Pancreas (tissue), 10 donors: ENCODE measurements around the gene TTC33. TPM values are rescaled to one million over a fixed set of nuclear protein-coding genes. Genes with fewer than 3 reads are reported as not detected.

Source experiments
- ATAC-seq, 4 donors: fragments of 200-7000 bp; cut with Tn5 transposase; one replicate each; pipeline versions ENCODE4 v1.8.0 to v1.9.1; 2020; ENCODE audit warnings: mild to moderate bottlenecking in 4 of 4, moderate library complexity in 4 of 4
- DNase-seq, 6 donors: peaks; one replicate each; pipeline ENCODE4 v3.0.0-alpha.2; 2020
- FAIRE-seq: peaks from 2 replicates; lab custom pipeline; 2012; peaks lifted over from hg19 to GRCh38; lab: Jason Lieb, UNC
- H3K27ac ChIP-seq, 4 donors: fragments of 200-600 bp; sonication (generic); 1 replicate in 3 of 4; 2 replicates in 1 of 4; pipeline versions ENCODE4 v1.5.0 to v1.8.0; 2020
- H3K27me3 ChIP-seq, 4 donors: fragments of 200-600 bp; one replicate each; pipeline ENCODE4 v1.8.0; 2021
- H3K36me3 ChIP-seq, 3 donors: fragments of 200-600 bp; sonication (generic) in 1 of 3; one replicate each; pipeline versions ENCODE4 v1.5.0 to v1.8.0; 2020 to 2021
- H3K4me1 ChIP-seq, 3 donors: fragments of 200-600 bp; one replicate each; pipeline ENCODE4 v1.8.0; 2021
- H3K4me3 ChIP-seq, 4 donors: fragments of 200-600 bp; sonication (generic) in 2 of 4; one replicate each; pipeline versions ENCODE4 v1.5.0 to v1.8.0; 2020 to 2021
- H3K9me3 ChIP-seq, 4 donors: fragments of 200-600 bp; one replicate each; pipeline ENCODE4 v1.8.0; 2021
- CTCF ChIP-seq, 4 donors: fragments of 200-600 bp; sonication (generic) in 3 of 4; IDR thresholded peaks; one replicate each; pipeline versions ENCODE4 v1.5.0 to v1.8.0; 2021; ENCODE audit warnings: antibody characterized with exemption in 4 of 4
- WGBS, 2 donors: extraction: QIAGEN DNeasy Blood & Tissue Kit; methylation state at CpG; one replicate each; pipeline ENCODE4 v1.1.7; 2013; 5-methylcytosine and 5-hydroxymethylcytosine counted together
- intact Hi-C, 3 donors: fragments of 100-400 bp; cut with DNase I; formaldehyde crosslinking; loops; one replicate each; pipeline versions ENCODE4 v1.11.1 to v1.14.2; 2022
- polyA plus RNA-seq, 2 donors: library from polyadenylated mRNA; stranded (reverse); fragments of 200-250 nt; gene quantifications; one replicate each; pipeline ENCODE4 v1.2.3, GENCODE V29; 2013
- total RNA-seq, 6 donors: library from RNA; stranded (reverse); fragmentation: NEBNext Ultra II Directional in 4 of 6; extraction: Animal tissue kit (Norgen Biotek cat#: 25700) in 4 of 6; gene quantifications; one replicate each; pipeline versions ENCODE4 v1.2.1 to v1.2.4, GENCODE V29; 2021 to 2023
- donor health status: healthy with polysubstance abuse.
- donor health status: DM: no; HTN: no; CAD: no; lungs with moderate emphysema.
- donor health status: DM: no; HTN: no; CAD: no.
- donor health status: control.
- donor health status: control.
- donor health status: Bipolar disorder and iron deficiency.
- donor health status: DM: yes; HTN: yes; CAD: no.
- donor health status: DM: no; HTN: no; CAD: no.
- donor health status: DM: no; HTN: no; CAD: no.
- donor health status: DM: yes; HTN: yes; CAD: no.

TTC33 gene
- total and polyA plus RNA-seq, 8 donors, result 3.0 to 8.7 (median 5.5) TPM

GRCh38 chr5:40784027-40784653 is 28.4 kb upstream of the TTC33 start:
- FAIRE-seq, result peak; percentile 87
- Histone ChIP-seq H3K27ac (peak overlapping the region in 1 of 4 donors; percentile 11), H3K27me3 (no peaks in the 10 kb centered on the region), H3K36me3 (no peaks in the 10 kb centered on the region), H3K4me3 (no peak overlapping the region), H3K4me1 (peaks cover 7 to 37% (median 20%) of the 10 kb centered on the region in 3 donors), H3K9me3 (no peaks in the 10 kb centered on the region)
- intact Hi-C loops, result no loop called here
- DNase-seq, result no peak
- TF ChIP-seq CTCF (IDR thresholded peaks at IDR 0.05), result no peak
- WGBS, 2 donors, result 38% methylated on average over 1 of the region's 1 CpG
- peak; percentile 70 to 91 (median 87) for ATAC-seq

GRCh38 chr5:40781843-40782409 is 26.2 kb upstream of the TTC33 start:
- FAIRE-seq, result no peak

GRCh38 chr5:40780858-40781257 is 25.1 kb upstream of the TTC33 start:
- intact Hi-C loops, result no loop called here
- no peak overlapping the region for H3K4me3 ChIP-seq
- no peak overlapping the region for H3K27ac ChIP-seq
- H3K9me3 ChIP-seq, result no peaks in the 10 kb centered on the region
- H3K4me1 ChIP-seq, result peaks cover 6 to 41% (median 20%) of the 10 kb centered on the region in 3 donors
- 93 to 96% methylated on average over 3 of the region's 3 CpGs for WGBS, 2 donors
- no peaks in the 10 kb centered on the region for H3K27me3 ChIP-seq
- no peaks in the 10 kb centered on the region for H3K36me3 ChIP-seq
- TF ChIP-seq CTCF (IDR thresholded peaks at IDR 0.05), result no peak
- FAIRE-seq, result no peak
- no peak for ATAC-seq
- no peak for DNase-seq

More at GRCh38 chr5:40781843-40782409, 26.2 kb upstream of the TTC33 start:
- H3K27ac ChIP-seq, result no peak overlapping the region
- H3K27me3 ChIP-seq, result no peaks in the 10 kb centered on the region
- H3K36me3 ChIP-seq, result no peaks in the 10 kb centered on the region
- H3K9me3 ChIP-seq, result no peaks in the 10 kb centered on the region
- H3K4me1 ChIP-seq, result peaks cover 6 to 31% (median 20%) of the 10 kb centered on the region in 3 donors
- H3K4me3 ChIP-seq, result no peak overlapping the region
- TF ChIP-seq CTCF (IDR thresholded peaks at IDR 0.05), result no peak
- DNase-seq, result no peak
- intact Hi-C loops, result no loop called here
- peak in 2 of 4 donors; percentile 48 to 63 for ATAC-seq

- intact Hi-C loops, result no loop called here
- Histone ChIP-seq H3K4me1 (peaks cover 6 to 45% (median 20%) of the 10 kb centered on the region in 3 donors), H3K27ac (no peak overlapping the region), H3K9me3 (no peaks in the 10 kb centered on the region), H3K27me3 (no peaks in the 10 kb centered on the region), H3K4me3 (no peak overlapping the region), H3K36me3 (no peaks in the 10 kb centered on the region)
- WGBS, 2 donors, result 83 to 85% methylated on average over 5 of the region's 5 CpGs
- ATAC-seq (no peak), FAIRE-seq (no peak), DNase-seq (no peak)
- no peak for TF ChIP-seq CTCF (IDR thresholded peaks at IDR 0.05)
These were observed 24.4 kb upstream of the TTC33 start for GRCh38 chr5:40780199-40780598.

GRCh38 chr5:40779561-40779960 is 23.8 kb upstream of the TTC33 start:
- no peak for ATAC-seq
- Histone ChIP-seq H3K4me1 (peaks cover 5 to 44% (median 17%) of the 10 kb centered on the region in 3 donors), H3K27ac (no peak overlapping the region), H3K36me3 (no peaks in the 10 kb centered on the region), H3K4me3 (no peak overlapping the region), H3K27me3 (no peaks in the 10 kb centered on the region), H3K9me3 (no peaks in the 10 kb centered on the region)
- WGBS, 2 donors, result 87 to 91% methylated on average over 6 of the region's 6 CpGs
- DNase-seq, result no peak
- no peak for TF ChIP-seq CTCF (IDR thresholded peaks at IDR 0.05)
- FAIRE-seq, result no peak
- intact Hi-C loops, result no loop called here
